H7 (cell line): ENCODE measurements around the gene PNMA6F. TPM values are rescaled to one million over a fixed set of nuclear protein-coding genes. Genes with fewer than 3 reads are reported as not detected.
A peak's percentile ranks its signal among the peaks of the same experiment; 100 is the strongest.

ENCODE experiments used
- DNase-seq: peaks from one replicate; pipeline ENCODE4 v3.0.0; 2012
- H3K27me3 ChIP-seq: 2 replicates; pipeline ENCODE4 v1.6.0; 2011; ENCODE audit warnings: mild to moderate bottlenecking, low read length; ENCODE audit not compliant: control insufficient read depth, insufficient read depth
- H3K36me3 ChIP-seq: replicated peaks from 2 replicates; pipeline ENCODE4 v1.5.1; 2011; ENCODE audit warnings: low read length; ENCODE audit not compliant: control insufficient read depth, insufficient read depth
- H3K4me3 ChIP-seq: 2 replicates; pipeline ENCODE4 v1.5.1; 2011; ENCODE audit warnings: low read depth, mild to moderate bottlenecking, control low read depth, low read length, moderate library complexity; ENCODE audit not compliant: insufficient read depth
- total RNA-seq: library from RNA; depleted of rRNA; stranded (reverse); fragments of >200 nt; shearing (Covaris generic); gene quantifications from 2 replicates; pipeline ENCODE4 v1.2.3, GENCODE V29; 2014

The PNMA6F gene
- total RNA-seq, 1 experiment from 2014 or later, result not detected

DNA sequence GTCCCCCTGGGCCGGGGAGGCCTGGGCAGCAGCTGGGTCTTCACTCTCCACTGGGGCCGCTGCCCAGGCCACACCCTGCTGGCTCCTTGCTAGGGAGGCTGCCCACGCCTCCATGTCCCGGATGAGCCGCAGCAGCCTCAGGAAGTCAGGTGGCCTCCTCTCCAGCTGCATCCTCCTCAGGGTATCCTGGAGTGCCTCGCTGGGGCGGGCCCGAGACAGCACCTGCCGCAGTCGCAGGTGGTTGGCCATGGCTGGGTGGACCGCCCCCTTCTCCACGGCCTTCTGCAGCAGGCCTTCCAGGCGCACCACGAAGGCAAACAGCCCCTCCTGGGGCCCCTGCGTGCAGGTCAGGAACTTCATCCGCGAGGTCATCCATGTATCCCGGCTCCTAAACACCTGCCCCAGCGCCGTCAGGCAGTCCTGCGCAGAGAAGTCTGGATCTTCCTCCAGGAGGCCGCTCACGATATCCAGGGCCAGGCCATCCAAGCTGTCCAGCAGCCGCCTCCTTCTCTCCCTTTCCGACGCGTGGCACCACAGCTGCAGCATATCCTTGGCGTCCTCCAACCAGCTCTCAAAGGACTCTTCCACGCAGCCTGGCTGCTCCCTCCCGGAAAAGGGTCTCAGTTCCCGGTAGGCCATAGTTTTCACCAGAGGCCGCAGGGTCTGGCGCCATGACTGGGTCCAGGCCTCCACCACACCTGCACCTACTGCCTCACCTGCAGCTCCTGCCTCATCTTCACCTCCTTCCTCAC is 2.1 kb downstream of the PNMA6F start:
- no peaks in the 10 kb centered on the region for H3K36me3 ChIP-seq
- H3K4me3 ChIP-seq, result no peak overlapping the region
- peak; percentile 61 for DNase-seq
- H3K27me3 ChIP-seq, result peaks cover 6% of the 10 kb centered on the region; the same call in 1 of the 2 replicates

DNA sequence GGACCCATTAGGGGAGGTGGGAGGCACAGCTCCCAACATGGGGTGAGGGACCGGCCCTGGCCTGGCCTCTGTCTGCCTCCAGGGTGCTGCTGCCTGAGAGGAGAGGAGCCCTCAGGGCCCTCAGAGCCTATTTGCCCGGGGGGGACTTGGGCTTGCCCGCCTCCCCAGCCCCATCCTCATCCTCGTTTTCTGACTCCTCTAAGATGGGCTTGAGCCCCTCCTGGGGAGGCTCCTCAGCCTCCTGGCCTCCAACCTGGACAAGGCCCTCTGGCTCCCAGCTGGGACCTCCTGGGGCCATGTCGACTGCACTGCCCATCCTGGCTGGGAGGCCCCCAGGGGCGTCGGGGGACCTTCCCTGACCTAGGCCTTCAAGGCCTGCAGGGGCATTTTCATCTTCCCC is 2.8 kb downstream of the PNMA6F start:
- no peak overlapping the region for H3K4me3 ChIP-seq
- no peaks in the 10 kb centered on the region for H3K36me3 ChIP-seq
- no peak for DNase-seq
- H3K27me3 ChIP-seq, result peaks cover 6% of the 10 kb centered on the region; the same call in 1 of the 2 replicates

DNA sequence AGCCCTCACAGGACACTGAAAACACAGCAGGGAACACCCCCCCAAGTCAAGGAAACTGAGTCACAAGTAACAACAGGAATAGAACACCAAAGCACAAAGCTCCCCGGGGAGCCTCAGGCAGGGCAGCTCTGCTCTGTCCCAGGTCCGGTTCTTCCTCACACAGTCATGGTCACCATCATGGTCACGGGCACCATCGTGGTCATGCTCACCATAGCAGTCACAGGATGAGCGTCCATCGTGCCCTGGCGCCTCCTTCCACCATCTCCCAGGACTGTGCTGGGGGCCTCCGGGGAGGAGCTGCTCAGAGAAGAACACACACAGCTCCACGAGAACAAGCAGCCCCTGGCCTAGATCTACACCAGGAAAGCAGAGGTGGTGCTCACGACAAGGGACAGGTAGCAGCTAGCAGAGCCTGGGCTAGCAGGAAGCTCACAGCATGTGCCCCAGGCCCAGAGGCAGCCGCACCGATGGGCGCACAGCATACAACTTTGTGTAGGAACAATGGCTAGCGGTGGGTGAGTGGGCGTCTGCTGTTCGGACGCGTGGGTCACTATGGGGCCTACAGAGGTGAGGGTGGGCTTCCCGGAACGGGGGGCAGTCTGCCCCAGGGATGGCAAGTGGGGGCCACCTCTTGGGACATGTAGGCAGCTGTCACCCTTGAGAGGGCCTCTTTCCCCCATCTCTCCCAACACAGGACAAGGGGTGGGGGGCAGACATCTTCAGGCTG is 3.4 kb downstream of the PNMA6F start:
- Histone ChIP-seq H3K36me3 (no peaks in the 10 kb centered on the region), H3K4me3 (no peak overlapping the region), H3K27me3 (peaks cover 6% of the 10 kb centered on the region; the same call in 1 of the 2 replicates)
- DNase-seq, result no peak

GRCh38 chrX:153317306-153317705 is 4.3 kb downstream of the PNMA6F start:
- H3K27me3 ChIP-seq, result peaks cover 6% of the 10 kb centered on the region; the same call in 1 of the 2 replicates
- no peak for DNase-seq
- H3K36me3 ChIP-seq, result no peaks in the 10 kb centered on the region
- H3K4me3 ChIP-seq, result no peak overlapping the region

GRCh38 chrX:153312842-153313241 is 8.7 kb downstream of the PNMA6F start:
- no peak for DNase-seq
- Histone ChIP-seq H3K36me3 (no peaks in the 10 kb centered on the region), H3K4me3 (no peak overlapping the region), H3K27me3 (no peaks in the 10 kb centered on the region)

DNA sequence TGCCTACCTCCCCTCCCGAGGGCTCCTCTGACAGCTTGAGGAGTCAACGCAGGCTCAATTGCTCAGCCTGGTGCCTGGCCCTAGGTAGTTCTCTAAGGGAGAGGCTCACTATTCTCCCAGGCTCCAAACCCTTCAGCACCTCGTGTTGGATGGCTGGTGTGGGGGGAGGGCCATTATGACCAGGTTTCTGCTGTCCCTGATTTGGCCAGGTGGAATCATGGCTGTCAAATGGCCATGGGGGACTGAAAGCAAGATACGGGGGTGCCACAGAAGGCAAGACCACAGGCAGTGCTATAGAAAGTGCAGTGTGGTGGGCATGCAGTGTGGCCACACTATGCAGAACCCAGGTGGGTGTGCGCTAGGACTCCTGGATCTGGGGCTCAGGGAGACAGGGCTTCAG is 9.5 kb downstream of the PNMA6F start:
- no peaks in the 10 kb centered on the region for H3K27me3 ChIP-seq
- DNase-seq, result no peak
- no peaks in the 10 kb centered on the region for H3K36me3 ChIP-seq
- H3K4me3 ChIP-seq, result no peak overlapping the region

- Histone ChIP-seq H3K4me3 (no peak overlapping the region), H3K27me3 (no peaks in the 10 kb centered on the region), H3K36me3 (no peaks in the 10 kb centered on the region)
- peak; percentile 69 for DNase-seq
Measured at GRCh38 chrX:153310901-153311300, 10.7 kb downstream of the PNMA6F start.

DNA sequence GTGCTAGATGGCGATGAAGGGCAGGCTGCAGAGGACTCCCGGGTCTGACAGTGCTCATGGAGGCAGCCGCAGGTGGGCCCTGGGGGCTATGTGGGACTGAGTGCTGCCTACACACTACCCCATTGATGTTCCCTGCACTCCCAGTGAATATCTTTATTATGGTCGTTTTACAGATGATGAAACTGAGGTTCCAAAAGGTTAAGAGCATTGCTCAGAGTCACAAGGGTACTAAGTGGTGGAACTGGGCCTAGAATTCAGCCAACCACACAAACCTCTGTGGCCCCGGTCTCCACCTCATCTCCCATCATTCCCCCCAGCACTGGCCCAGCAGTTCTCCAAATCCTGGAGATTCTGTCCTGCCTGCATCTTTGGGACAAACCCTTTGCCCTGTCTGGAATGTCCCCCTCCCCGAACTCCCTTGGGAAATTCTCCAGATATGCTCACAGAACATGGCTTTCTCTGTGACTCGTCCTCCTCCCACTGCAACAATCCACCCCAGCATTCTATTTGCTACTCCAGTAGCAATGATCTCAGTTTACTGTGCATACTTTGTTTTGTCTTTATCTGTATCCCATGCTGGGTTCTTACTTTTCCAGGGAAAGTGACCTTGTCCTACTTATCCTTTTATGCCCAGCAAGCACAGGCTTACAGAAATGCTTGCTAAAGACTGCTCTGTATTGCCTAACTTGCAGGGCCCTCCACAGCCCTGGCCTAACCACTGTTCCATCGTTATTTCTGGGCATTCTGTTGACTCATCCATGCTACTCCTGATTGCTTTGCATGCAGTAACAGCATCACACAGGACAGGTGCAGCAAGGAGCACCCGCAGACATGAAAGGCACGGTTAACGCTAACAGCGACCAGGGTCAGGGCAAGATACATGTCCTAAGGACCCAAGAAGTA is 14.0 kb downstream of the PNMA6F start:
- no peak for DNase-seq
- H3K4me3 ChIP-seq, result no peak overlapping the region

DNA sequence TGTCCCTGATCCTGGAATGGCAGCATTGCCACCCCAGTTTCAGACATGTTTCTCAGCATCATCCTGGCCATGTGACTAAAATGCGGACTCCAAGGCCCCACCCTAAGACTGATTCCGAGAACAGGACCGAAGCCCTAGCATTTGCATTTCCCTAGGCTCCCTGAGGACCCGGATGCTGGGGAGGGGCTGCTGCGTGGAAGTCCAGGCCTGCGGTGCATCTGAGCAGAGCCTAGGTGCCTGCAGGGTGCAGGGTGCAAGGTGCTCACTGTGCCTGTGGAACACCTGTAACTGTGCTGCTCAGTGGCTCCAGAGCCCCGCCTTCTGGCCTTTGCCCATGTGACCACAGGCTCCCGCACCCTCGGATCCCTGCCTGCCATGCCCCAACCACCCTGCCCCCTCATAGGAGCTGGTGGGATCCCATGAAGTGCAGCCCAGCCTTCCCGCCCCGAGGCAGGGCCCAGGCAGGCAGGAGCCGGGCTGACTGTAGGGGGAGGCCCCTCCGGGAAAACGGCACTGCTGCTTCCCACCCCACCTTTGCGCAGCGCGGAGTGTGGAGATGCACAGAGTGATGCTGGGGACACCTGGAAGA is 14.9 kb downstream of the PNMA6F start:
- no peaks in the 10 kb centered on the region for H3K36me3 ChIP-seq
- no peaks in the 10 kb centered on the region for H3K27me3 ChIP-seq
- no peak overlapping the region for H3K4me3 ChIP-seq
- no peak for DNase-seq

More for the DNA sequence above, 14.0 kb downstream of the PNMA6F start:
- H3K27me3 ChIP-seq, result no peaks in the 10 kb centered on the region
- no peaks in the 10 kb centered on the region for H3K36me3 ChIP-seq

DNA sequence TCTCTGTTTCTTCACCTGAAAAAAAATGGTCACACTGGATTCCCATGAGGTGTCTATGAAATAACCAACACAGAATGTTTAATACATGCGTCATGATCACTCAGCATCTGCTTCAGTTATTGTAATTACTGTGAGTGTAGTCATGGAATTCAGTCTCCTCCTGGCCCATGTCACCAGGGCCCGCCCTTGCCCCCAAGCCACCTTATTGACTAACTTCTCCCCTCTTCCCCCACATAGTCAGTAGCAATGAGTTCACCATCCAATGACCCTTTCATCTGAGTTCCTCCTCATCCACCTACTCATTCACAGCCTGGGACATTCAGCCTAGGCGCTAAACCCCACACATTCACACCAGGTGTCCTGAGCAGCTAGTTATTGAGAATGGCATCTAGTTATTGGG is 15.6 kb downstream of the PNMA6F start:
- Histone ChIP-seq H3K27me3 (no peaks in the 10 kb centered on the region), H3K4me3 (no peak overlapping the region), H3K36me3 (no peaks in the 10 kb centered on the region)
- no peak for DNase-seq

DNA sequence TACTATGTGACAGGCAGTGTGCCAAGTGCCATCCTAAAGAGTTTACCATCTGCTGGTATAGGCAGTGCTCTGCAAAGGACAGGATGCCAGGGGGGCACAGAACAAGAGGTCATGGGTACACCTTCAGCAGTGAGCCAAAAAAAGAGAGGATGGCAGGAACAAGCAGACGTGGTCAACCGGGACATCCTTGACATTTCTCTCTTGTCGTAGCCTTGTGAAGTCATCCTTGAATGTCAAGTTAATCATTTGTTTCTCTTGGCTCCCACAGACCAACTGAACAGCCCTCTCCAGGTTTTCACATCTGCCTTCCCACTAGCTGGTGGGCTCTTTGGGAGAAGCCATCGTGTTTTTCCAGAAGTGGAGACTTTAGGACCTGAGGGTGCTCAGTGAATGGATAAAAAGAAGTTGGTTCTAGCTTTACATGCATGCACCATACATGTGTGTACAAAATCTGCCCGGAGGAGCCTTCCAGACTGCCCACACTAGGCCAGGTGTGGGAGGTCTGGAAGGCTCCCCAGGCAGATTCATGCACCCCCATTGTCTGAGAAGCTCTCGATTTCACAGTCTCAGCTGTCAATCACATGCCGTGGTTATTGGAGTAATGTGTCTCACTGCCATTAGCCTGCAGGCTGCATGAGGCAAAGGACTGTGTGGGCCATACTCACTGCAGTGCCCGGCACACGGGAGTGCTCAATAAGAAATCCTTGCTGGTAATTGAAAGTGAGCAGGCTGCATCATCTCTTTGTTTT is 16.4 kb downstream of the PNMA6F start:
- Histone ChIP-seq H3K36me3 (no peaks in the 10 kb centered on the region), H3K27me3 (no peaks in the 10 kb centered on the region), H3K4me3 (no peak overlapping the region)
- DNase-seq, result no peak

- Histone ChIP-seq H3K27me3 (no peaks in the 10 kb centered on the region), H3K36me3 (no peaks in the 10 kb centered on the region), H3K4me3 (no peak overlapping the region)
- no peak for DNase-seq
Measured at GRCh38 chrX:153303276-153304262, 18.0 kb downstream of the PNMA6F start.

DNA sequence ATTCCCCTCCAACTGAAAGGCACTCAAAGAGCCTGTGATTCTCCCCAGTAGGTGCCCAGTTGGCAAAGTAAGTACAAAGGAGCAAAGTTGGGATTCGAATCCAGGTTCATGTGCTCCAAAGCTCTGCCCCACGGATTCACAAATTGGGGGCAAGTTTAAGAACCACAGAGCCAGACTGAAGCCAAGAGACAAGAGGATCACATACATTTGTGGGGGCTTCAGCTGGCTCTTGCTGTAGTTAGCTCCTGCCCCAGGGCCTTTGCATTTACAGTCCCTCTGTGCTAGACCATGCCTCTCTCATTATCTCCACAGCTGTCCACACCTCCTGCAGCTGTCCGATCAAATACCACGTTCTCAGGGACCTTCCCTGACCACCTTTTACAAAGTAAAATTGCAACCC is 18.8 kb downstream of the PNMA6F start:
- Histone ChIP-seq H3K4me3 (no peak overlapping the region), H3K36me3 (no peaks in the 10 kb centered on the region), H3K27me3 (no peaks in the 10 kb centered on the region)
- DNase-seq, result no peak
